Fibroblast of mammary gland (primary cell): ENCODE results near the gene GRAP.
"Not testable (repeated sequence)": the region's sequence is repeated elsewhere in the genome, so short reads cannot be mapped to it uniquely, and the experiment has no call there.

ENCODE experiments used
- DNase-seq: peaks from one replicate; pipeline ENCODE4 v3.0.0-alpha.2; 2010; ENCODE audit warnings: low read depth
- H3K4me3 ChIP-seq: 2 replicates; pipeline ENCODE4 v1.5.1; 2011; ENCODE audit warnings: low read depth, mild to moderate bottlenecking, low read length, moderate library complexity; ENCODE audit not compliant: control insufficient read depth
- TF ChIP-seq, protein P1 (sequence below): conservative IDR thresholded peaks from 2 replicates; pipeline ENCODE4 v1.5.1; 2011; ENCODE audit warnings: low read depth, low read length, inconsistent platforms; ENCODE audit not compliant: control insufficient read depth, insufficient read depth

Gene GRAP

DNA sequence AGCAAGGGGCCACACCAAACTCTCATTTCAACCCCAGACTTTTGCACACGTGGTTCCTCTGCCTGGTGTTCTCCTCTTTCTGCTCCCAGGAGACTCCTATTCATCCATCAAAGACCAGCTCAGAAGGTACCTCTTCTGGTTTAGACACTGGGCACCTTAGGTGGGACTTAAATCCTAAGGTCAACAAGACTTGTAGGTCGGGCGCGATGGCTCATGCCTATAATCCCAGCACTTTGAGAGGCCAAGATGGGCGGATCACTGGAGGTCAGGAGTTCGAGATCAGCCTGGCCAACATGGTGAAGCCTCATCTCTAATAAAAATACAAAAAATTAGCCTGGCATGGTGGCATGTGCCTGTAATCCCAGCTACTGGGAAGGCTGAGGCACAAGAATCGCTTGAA, 753 bp upstream of the GRAP start:
- not testable (repeated sequence) for H3K4me3 ChIP-seq, DNase-seq

DNA sequence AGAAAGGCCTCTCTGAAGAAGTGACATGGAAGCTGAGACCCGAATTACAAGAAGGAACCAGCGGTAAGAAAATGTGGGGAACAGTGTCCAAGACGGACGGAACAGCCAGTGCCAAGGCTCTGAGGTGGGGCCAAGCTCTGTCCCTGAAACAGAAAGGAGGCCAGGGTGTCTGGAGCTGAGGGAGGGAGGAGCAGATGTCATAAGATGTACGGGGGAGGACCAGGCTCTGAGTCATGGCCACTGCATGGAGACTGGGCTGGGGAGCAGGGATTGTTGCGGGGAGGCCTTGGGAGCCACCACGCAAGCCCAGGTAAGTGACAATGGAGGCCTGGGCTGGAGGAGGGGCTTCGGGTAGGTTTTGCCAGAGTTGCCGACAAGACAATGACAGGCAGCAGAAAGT, 2.1 kb downstream of the GRAP start:
- DNase-seq = not testable (repeated sequence)

DNA sequence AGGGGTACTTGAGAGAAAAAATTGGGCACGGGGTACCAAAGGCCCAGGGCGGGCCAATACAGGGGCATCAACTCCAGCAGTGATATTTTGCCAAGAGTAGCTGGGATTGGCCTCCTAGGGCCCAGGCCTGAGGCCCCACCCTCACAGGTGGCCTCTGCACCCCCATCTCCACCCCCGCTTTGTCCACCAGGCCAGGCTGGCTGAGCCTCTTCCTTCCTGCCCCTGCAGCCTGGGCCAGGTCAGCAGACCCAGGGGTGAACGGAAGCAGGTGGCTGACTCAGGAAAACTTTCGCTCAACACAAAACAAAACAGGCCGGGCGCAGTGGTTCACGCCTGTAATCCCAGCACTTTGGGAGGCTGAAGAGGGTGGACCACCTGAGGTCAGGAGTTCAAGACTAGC, 3.7 kb downstream of the GRAP start:
- H3K4me3 ChIP-seq, DNase-seq: not testable (repeated sequence)

More for the DNA sequence above, 2.1 kb downstream of the GRAP start:
- not testable (repeated sequence) for H3K4me3 ChIP-seq

DNA sequence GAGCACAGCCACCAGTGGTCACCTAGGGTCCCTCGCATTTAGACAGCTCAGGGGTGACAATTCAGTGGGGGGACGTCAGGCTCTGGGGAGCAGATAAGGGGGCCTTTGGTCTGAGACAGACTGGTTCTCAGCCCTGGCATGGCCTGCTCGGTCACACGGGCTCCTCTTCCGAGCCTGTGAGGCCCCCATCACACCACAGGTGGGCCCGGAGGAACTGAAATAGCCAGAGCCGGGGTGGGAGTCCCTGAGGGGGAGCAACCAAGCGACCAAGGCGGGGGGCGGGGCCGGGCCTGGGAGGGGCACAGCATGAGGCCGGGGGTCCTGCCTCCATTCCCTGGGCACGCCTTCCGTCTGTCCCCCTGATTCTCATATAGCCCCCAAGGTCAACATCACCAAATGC, 4.4 kb downstream of the GRAP start:
- DNase-seq, H3K4me3 ChIP-seq: not testable (repeated sequence)

DNA sequence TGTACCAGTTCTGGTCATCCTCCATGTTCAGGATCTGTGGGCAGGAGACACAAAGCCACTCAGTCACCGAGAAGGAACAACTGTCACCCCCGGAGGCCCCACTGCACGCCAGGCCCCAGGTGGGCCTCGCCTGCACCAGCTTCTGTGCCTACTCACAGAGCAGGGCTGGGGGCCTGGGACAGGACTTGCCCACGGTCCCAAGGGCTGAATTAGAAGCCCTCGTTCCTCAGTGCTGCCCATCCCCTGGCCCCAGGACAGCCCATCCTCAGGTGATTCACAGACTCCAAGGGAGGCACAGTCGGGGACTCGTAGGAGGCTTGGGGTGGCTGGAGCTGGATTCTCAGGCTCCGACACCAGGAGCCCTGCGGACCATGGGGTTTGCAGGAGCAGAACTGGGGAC, 4.9 kb downstream of the GRAP start:
- not testable (repeated sequence) for H3K4me3 ChIP-seq, DNase-seq

DNA sequence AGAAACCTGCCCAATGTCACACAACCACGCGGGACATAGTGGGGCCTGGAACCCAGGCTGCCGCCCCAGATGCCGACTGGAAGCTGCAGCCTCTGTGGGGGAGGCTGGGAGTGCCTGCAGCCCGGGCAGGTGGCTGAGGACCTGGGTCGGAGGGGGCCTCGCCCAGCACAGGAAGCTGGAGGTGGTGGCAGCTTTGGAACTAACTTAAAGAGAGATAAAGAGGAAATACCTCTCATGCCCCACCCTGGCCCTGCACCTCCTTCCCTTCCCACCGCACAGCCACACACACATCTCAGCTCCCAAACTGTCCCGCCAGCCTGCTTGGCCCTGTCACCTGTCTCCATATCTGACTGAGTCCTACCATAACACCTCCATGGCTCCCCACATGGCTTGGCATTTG, 6.4 kb downstream of the GRAP start:
- not testable (repeated sequence) for H3K4me3 ChIP-seq, DNase-seq

DNA sequence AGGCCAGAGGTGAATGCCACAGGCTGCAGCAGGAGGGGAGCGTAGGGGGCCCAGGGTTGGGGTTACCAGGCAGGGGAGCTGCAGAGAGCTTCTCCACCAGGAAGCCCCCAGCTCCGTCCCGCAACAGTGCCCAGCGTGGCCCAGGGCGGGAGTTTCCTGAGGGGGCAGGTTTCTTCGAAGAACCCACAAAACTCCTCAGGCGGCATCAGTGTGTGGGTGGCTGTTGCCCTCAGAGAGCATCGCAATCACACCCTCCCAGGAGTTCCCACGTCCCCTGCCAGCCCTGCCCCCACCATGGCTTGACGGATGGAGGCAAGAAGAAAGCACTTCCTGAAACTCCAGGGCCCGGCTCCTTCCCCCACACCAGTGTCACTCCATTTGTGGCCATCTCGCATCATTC, 8.0 kb downstream of the GRAP start:
- H3K4me3 ChIP-seq, DNase-seq: not testable (repeated sequence)

DNA sequence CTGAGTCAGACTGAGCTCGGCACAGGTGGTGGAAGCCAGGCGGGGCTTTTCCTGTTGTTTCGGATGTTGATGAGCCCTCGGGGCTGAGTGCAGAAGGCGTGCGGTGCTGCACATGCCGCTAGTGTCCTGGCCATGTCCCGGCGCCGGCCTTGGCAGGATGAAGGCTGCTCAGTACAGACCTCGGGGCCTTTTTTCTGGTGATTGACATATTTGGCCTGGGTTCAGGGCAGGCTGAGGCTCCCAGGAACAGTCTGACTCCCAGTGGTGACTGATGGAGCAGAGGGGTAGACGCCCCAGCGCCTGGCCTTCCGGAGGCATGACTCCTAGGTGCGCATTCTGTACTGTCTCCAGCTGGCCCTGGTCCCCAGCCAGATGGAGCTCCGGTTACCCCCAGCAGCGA, 8.8 kb downstream of the GRAP start:
- not testable (repeated sequence) for H3K4me3 ChIP-seq, DNase-seq

DNA sequence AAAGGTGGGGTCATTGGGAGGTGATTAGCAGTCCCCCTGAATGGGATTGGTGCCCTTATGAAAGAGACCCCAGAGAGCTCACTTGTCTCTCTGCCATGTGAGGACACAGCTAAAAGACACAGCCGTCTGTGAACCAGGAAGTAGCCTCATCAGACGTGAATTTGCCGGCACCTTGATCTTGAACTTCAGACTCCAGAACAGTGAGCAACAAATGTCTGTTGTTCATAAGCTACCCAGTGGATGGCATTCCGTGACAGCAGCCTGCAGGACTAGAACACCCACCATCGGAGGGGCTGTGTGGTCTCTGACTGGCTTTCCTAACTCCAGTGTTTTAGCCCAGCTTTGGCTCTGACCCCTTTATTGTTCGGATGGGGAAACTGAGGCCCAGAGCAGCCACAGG, 9.2 kb downstream of the GRAP start:
- DNase-seq, H3K4me3 ChIP-seq: not testable (repeated sequence)

DNA sequence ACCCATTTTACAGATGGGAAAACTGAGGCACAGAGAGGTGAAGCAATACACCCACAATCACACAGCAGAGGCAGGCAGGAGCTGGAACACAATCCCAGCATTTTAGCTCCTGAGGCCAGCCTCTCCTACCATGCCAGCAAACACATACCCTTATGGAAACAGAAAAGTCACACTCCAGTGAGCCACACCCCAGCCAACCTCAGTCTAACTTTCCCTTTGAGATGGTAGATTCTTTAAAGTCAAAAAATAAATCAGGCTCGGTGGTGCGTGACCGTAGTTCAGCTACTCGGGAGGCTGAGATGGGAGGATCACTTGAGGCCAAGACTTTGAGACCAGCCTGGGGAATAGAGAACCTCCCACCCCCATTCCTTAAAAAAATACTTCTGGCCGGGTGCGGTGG, 10.6 kb downstream of the GRAP start:
- not testable (repeated sequence) for DNase-seq

DNA sequence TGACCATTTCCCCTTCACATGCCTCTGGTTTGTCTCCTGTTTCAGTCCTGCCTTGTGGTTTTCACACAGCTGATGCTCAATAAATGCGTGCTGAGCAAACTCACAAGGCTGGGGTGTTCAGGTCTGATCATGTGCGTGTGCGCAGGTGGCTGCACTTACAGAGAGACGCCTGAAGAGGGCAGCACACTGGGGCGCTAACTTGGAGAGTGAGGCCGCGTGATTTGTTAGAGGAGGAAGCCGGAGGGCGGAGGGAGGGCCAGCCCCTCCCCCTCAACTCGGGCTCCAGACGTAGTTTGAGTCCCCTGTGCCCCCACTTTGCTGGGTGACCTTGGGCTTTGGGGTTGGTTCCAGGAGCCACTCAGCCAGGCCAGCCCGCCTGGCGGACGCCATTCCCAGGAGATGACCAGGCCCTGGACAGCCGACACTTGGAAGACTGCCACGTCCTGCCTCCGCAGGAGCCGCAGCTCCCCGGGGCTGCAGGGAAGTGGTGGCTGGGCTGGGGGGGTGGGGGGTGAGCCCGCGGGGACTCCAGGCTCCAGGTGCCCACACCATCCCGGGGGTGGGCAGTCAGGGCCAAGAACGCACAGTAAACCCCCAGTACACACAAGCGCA, 14.3 kb downstream of the GRAP start:
- not testable (repeated sequence) for H3K4me3 ChIP-seq, DNase-seq

More for the DNA sequence above, 10.6 kb downstream of the GRAP start:
- not testable (repeated sequence) for H3K4me3 ChIP-seq

DNA sequence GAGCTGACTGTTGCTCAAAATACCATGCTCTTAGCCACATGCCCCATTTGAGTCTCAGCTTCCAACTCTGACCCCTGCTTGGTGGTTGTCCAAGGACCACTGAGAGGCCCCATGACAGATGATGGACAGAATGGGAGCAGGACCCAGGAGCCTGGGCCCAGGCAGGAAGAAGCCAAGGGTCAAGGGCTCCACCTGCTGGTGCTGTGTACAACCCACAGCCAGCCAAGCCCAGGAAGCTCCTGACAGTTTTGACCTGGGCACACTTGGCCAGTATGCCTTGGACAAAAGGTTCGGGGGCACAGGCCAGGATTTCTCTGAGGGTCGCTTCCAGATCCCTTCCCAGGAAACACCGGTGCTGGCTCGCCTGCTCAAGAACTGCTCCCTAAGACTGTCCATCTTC, 15.0 kb downstream of the GRAP start:
- H3K4me3 ChIP-seq, DNase-seq: not testable (repeated sequence)
- TF ChIP-seq, protein P1, sequence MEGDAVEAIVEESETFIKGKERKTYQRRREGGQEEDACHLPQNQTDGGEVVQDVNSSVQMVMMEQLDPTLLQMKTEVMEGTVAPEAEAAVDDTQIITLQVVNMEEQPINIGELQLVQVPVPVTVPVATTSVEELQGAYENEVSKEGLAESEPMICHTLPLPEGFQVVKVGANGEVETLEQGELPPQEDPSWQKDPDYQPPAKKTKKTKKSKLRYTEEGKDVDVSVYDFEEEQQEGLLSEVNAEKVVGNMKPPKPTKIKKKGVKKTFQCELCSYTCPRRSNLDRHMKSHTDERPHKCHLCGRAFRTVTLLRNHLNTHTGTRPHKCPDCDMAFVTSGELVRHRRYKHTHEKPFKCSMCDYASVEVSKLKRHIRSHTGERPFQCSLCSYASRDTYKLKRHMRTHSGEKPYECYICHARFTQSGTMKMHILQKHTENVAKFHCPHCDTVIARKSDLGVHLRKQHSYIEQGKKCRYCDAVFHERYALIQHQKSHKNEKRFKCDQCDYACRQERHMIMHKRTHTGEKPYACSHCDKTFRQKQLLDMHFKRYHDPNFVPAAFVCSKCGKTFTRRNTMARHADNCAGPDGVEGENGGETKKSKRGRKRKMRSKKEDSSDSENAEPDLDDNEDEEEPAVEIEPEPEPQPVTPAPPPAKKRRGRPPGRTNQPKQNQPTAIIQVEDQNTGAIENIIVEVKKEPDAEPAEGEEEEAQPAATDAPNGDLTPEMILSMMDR = peak; percentile 32

DNA sequence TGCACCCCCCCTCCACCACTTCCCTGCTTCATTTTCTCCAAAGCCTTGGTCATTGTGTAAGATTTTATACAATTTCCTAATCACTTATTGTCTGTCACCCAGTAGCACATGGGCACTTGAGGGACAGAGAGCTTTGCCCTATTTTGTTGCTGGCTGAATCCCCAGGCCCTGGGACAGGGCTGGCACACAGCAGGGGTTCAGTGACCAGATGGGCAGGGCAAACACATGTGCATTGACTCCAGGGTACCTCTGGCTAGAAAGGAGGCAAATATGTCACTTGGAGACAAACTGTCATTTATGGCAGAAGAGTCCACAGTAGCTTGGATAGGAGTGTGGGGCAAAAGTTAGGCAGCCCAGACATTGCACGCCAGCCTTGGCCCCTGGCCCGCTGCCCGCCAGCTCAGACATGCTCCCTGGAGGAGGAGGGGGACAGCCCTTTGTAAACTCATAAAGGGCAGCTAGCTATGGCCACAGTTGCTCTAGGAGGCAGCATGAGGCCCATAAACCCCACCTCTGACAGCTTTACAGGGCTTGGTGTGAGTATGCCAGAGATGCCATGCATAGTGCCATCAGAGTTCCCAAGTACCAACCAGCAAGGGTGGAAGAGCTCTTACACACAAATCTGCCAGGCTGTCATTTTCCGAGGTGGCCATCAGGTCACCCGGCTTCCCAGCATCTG, 15.8 kb downstream of the GRAP start:
- DNase-seq, H3K4me3 ChIP-seq: not testable (repeated sequence)

DNA sequence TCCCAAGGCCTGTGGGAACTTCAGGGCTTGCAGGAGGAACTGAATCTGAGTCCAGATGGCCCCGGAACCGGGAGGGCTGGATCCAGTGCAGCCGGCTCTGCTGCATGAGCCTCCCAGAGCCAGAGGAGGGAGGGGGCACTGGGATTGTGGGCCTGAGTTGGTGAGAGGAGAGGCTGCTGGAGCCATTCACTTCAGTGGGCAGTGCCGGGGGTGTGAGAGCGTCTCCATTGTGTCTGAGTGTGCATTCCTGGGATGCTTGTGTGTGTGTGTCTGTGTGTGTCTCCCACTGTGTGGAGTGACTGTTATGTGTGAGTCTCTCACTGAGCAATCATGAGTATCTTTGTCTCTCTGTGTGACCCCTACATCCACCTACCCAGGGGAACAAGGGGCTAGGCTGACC, 17.0 kb downstream of the GRAP start:
- H3K4me3 ChIP-seq, DNase-seq: not testable (repeated sequence)

DNA sequence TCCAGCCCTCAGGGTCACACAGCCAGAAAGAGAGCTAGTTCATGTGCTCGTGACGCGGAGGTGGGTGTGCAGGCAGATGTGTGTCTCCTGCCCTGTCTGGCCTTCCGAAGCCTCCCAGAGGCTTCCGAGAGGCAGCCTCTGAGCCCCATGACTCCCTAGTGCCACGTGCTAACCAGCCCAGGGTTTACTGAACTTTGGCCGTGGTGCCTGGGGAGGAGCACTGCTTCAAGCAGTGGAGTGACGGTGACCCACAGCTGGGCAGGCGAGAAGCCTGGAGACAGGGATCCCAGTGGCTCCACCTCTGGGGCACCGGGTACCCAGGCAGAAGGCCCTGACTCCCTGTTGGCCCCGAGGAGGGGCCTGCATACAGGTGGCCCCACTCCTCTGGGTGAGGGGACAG, 18.1 kb downstream of the GRAP start:
- not testable (repeated sequence) for DNase-seq, H3K4me3 ChIP-seq
